Central memory CD8-positive, alpha-beta T cell (primary cell): ENCODE results near the gene CARM1.
"Not testable (repeated sequence)": the region's sequence is repeated elsewhere in the genome, so short reads cannot be mapped to it uniquely, and the experiment has no call there.

Source experiments
- ATAC-seq: fragments of 150-1000 bp; cut with Tn5 transposase; replicated peaks from 2 replicates; pipeline ENCODE4 v1.10.0; 2022; ENCODE audit warnings: mild to moderate bottlenecking, moderate FRiP score, moderate number of reproducible peaks; ENCODE audit not compliant: poor library complexity, severe bottlenecking; ENCODE audit errors: extremely low read depth
- DNase-seq, 2 donors: peaks; one replicate each; pipeline ENCODE4 v3.0.0; 2021; ENCODE audit warnings: low spot score in 2 of 2
- H3K27ac Mint-ChIP-seq: one replicate; pipeline ENCODE4 v1.8.0; 2022; ENCODE audit warnings: low read depth, mild to moderate bottlenecking, moderate library complexity, mixed read lengths
- H3K27me3 Mint-ChIP-seq: one replicate; pipeline ENCODE4 v1.8.0; 2022; ENCODE audit warnings: mixed read lengths
- H3K36me3 Mint-ChIP-seq: one replicate; pipeline ENCODE4 v1.8.0; 2022; ENCODE audit warnings: mild to moderate bottlenecking, moderate library complexity, mixed read lengths; ENCODE audit not compliant: insufficient read depth
- H3K4me1 Mint-ChIP-seq: one replicate; pipeline ENCODE4 v1.8.0; 2022; ENCODE audit warnings: mixed read lengths
- H3K4me3 Mint-ChIP-seq: one replicate; pipeline ENCODE4 v1.8.0; 2022; ENCODE audit warnings: mild to moderate bottlenecking, moderate library complexity, mixed read lengths
- H3K9me3 Mint-ChIP-seq: one replicate; pipeline ENCODE4 v1.8.0; 2022; ENCODE audit warnings: mixed read lengths

The CARM1 gene

GRCh38 chr19:10854350-10855089 is 16.8 kb upstream of the CARM1 start:
- Mint-ChIP-seq H3K4me3 (no peak overlapping the region), H3K27me3 (no peaks in the 10 kb centered on the region), H3K9me3 (no peaks in the 10 kb centered on the region), H3K4me1 (peaks cover 5% of the 10 kb centered on the region), H3K27ac (no peak overlapping the region), H3K36me3 (peaks cover 3% of the 10 kb centered on the region)
- no peak for DNase-seq
- no peak for ATAC-seq

DNA sequence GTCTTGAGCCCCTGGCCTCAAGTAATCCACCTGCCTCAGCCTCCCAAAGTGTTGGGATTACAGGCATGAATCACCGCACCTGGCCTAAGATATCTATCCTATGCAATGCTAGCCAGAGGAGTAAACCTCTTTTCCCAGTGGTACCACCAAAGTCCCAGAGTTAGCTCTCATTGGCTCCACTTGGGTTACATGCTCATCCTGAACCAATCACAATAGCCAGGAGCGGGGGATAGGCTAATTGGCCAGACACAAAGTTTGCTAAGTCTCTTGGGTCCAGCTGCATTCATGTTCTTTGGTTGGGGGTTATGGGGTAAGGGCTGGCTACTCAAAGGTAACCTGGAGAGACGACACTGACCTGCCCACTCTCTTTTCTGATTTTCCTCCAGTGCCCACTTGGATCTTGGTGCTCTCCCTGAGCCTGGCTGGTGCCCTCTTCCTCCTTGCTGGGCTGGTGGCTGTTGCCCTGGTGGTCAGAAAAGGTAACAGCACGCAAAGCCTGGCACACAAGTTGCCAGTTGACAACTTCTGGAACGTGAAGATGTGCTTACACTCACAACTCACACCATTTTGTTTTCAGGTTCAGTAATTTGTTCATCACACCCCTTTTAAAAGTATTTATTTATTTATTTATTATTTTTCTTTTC is 15.4 kb upstream of the CARM1 start:
- Mint-ChIP-seq H3K4me1 (peaks cover 5% of the 10 kb centered on the region), H3K36me3 (peaks cover 3% of the 10 kb centered on the region), H3K27ac (no peak overlapping the region), H3K27me3 (no peaks in the 10 kb centered on the region), H3K4me3 (no peak overlapping the region), H3K9me3 (no peaks in the 10 kb centered on the region)
- DNase-seq (no peak), ATAC-seq (no peak)

DNA sequence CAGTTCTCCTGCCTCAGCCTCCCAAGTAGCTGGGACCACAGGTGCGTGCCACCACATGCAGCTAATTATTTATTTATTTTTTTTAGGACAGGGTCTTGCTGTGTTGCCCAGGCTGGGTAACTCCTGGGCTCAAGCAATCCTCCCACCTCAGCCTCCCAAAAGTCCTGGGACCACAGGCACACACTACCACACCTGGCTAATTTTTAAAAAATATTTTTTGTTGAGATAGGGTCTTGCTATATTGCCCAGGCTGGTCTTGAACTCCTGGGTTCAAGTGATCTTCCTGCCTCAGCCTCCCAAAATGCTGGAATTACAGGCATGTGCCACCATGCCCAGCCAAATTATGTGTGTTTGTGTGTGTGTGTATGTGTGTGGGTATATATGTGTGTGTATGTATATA is 14.5 kb upstream of the CARM1 start:
- H3K36me3 Mint-ChIP-seq, H3K4me1 Mint-ChIP-seq, DNase-seq, ATAC-seq, H3K4me3 Mint-ChIP-seq, H3K9me3 Mint-ChIP-seq, H3K27ac Mint-ChIP-seq, H3K27me3 Mint-ChIP-seq: not testable (repeated sequence)

DNA sequence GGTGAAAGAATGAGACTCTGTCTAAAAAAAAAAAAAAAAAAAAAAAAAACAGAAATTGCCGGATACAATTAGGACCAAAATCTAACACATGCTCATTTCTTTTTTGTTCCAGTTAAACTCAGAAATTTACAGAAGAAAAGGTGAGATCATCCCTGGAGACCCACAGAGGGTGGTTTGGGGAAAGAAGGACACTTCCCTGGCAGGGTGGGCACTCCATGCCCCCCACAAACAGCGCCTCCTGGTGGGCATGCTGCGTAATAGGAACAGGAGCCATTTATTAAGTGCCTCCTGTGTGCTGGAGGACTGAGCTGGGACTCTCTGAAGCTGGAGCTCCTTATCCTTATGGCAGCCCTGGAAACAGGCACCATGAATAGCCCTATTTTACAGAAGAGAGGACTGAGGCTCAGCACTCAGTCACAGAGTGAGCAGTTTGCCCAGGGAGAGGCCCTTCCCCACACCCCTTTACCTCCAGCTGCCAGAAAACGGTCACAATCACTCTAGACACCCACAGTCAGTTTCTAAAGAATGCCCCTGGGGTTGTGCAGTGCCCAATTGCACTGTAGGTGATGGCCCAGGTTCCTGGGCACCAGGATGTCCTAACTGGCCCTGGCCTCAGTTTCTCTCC is 13.0 kb upstream of the CARM1 start:
- peaks cover 11% of the 10 kb centered on the region for H3K4me1 Mint-ChIP-seq
- H3K4me3 Mint-ChIP-seq, result no peak overlapping the region
- H3K9me3 Mint-ChIP-seq, result no peaks in the 10 kb centered on the region
- peaks cover 3% of the 10 kb centered on the region for H3K36me3 Mint-ChIP-seq
- H3K27me3 Mint-ChIP-seq, result no peaks in the 10 kb centered on the region
- no peak overlapping the region for H3K27ac Mint-ChIP-seq
- ATAC-seq (no peak), DNase-seq (no peak)

DNA sequence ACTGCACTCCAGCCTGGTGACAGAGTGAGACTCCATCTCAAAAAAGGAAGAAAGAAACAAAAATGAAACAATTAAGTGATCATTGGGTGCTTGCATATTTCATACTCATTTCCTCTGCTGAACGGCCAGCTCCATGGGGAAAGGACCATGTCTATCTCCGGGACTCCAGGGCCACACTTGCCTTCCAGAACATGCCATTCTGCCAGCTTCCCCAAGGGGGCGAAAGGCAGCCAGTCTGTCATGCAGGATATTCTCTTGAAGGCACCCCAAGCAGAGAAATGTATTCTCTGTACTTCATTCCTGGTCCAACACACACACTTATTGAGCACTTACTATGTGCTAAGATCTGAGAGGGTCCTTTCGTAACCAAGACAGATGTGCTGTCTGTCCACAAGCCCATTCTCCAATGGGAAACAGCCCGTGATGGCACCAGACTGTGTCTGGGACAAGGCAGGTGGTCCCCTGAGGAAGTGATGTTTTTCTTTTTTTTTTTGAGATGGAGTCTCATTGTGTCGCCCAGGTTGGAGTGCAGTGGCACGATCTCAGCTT is 10.2 kb upstream of the CARM1 start:
- H3K9me3 Mint-ChIP-seq, result no peaks in the 10 kb centered on the region
- DNase-seq, result no peak
- peaks cover 20% of the 10 kb centered on the region for H3K4me1 Mint-ChIP-seq
- ATAC-seq, result no peak
- no peak overlapping the region for H3K4me3 Mint-ChIP-seq
- H3K27ac Mint-ChIP-seq, result no peak overlapping the region
- H3K36me3 Mint-ChIP-seq, result peaks cover 3% of the 10 kb centered on the region
- no peaks in the 10 kb centered on the region for H3K27me3 Mint-ChIP-seq

GRCh38 chr19:10862561-10863106 is 8.7 kb upstream of the CARM1 start:
- peak overlapping the region; percentile 39 for H3K4me3 Mint-ChIP-seq
- peaks cover 20% of the 10 kb centered on the region for H3K4me1 Mint-ChIP-seq
- H3K27me3 Mint-ChIP-seq, result no peaks in the 10 kb centered on the region
- DNase-seq, result no peak
- ATAC-seq, result no peak
- H3K9me3 Mint-ChIP-seq, result no peaks in the 10 kb centered on the region
- H3K36me3 Mint-ChIP-seq, result peaks cover 3% of the 10 kb centered on the region
- H3K27ac Mint-ChIP-seq, result no peak overlapping the region

DNA sequence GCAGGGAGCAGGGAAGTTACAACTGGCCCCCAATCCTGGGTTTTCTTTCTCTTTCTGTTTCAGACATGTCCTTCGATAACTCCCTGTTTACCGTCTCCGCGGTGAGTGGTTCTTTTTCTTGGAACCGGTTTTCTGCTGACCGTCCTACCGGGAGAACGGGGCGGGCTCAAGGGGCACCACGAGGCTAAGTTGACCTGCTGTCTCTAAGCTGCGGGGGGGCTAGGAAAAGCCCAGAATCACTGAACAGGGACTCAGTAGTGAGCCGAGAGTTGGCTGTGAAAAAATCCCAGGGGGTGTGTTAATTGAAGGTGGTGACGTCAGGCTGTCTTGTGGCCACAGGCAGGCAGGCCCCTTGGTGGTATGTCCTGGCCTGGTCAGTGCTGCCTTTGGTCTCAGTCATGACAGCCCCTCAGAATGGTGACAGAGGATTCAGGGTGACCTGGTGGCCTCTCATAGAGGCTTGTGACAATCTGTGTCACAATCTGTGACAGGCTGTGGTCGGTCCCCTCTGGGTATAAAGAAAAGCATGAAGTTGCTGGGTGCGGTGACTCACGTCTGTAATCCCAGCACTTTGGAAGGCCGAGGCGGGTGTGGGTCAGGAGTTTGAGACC is 8.1 kb upstream of the CARM1 start:
- Mint-ChIP-seq H3K9me3 (no peaks in the 10 kb centered on the region), H3K36me3 (peaks cover 3% of the 10 kb centered on the region), H3K27ac (no peak overlapping the region), H3K27me3 (no peaks in the 10 kb centered on the region), H3K4me1 (peaks cover 18% of the 10 kb centered on the region), H3K4me3 (peak overlapping the region; percentile 39)
- ATAC-seq, result no peak
- no peak for DNase-seq

DNA sequence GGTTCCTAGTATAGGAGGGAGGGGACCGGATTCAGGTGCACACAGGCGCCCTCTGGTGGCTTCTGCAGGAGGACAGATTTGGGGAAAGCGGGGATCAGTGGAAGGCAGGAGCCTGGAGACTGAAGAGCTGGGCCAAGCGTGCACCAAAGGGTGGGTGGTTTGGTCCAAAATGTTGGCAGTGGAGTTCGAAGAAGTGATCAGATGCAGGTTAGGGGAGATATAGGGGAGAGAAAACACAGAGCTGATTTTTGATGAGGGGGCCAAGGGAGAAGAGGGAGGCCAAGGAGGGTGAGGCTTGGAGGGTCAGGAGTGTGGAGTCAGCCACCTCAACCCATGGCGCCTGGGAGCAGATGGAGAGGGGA is 6.8 kb upstream of the CARM1 start:
- Mint-ChIP-seq H3K27ac (peak overlapping the region; percentile 5), H3K36me3 (no peaks in the 10 kb centered on the region), H3K4me1 (peaks cover 15% of the 10 kb centered on the region)

GRCh38 chr19:10866495-10866894 is 4.9 kb upstream of the CARM1 start:
- H3K36me3 Mint-ChIP-seq, result no peaks in the 10 kb centered on the region
- H3K27me3 Mint-ChIP-seq, result no peaks in the 10 kb centered on the region
- H3K27ac Mint-ChIP-seq, result no peak overlapping the region
- no peaks in the 10 kb centered on the region for H3K9me3 Mint-ChIP-seq
- no peak overlapping the region for H3K4me3 Mint-ChIP-seq
- DNase-seq (no peak), ATAC-seq (no peak)
- peaks cover 22% of the 10 kb centered on the region for H3K4me1 Mint-ChIP-seq

More for the DNA sequence above, 6.8 kb upstream of the CARM1 start:
- ATAC-seq (peak; percentile 81), DNase-seq (peak; percentile 55 to 72)
- Mint-ChIP-seq H3K9me3 (no peaks in the 10 kb centered on the region), H3K4me3 (no peak overlapping the region), H3K27me3 (no peaks in the 10 kb centered on the region)

DNA sequence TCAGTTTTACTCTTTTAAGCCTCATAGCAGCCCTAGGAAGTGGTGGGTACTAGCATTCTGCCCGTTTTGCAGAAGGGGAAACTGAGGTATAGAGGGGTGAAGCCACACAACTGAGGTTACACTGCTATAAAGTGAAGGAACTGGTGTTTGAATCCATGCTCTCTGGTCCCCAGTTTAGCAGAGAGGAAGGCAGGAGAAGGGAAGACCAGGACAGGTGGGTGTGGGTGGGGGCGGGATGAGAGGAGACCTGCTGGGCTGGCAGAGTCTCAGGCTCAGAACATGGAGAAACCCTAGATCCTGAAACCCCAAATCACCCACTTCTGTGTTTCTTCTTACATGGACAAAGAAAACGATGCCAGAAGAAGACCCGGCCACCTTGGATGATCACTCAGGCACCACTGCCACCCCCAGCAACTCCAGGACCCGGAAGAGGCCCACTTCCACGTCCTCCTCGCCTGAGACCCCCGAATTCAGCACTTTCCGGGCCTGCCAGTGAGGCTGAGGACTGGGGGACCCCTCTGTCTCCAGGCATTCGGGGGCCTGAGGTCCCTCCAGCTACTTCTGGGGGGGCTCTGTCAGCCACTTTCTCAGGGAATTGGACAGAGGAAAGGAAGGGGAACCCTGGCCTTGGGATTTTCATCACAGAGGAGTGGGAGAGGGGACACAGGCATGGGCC is 2.3 kb upstream of the CARM1 start:
- ATAC-seq (no peak), DNase-seq (no peak)
- Mint-ChIP-seq H3K4me1 (peaks cover 22% of the 10 kb centered on the region), H3K27ac (peak overlapping the region; percentile 88), H3K4me3 (peak overlapping the region; percentile 21), H3K36me3 (peaks cover 11% of the 10 kb centered on the region), H3K9me3 (no peaks in the 10 kb centered on the region), H3K27me3 (no peaks in the 10 kb centered on the region)

- not testable (repeated sequence) for H3K9me3 Mint-ChIP-seq, DNase-seq, ATAC-seq, H3K27me3 Mint-ChIP-seq
- Mint-ChIP-seq H3K4me1 (peaks cover 14% of the 10 kb centered on the region), H3K27ac (peak overlapping the region; percentile 88), H3K36me3 (peaks cover 11% of the 10 kb centered on the region), H3K4me3 (peak overlapping the region; percentile 70)
Observed at GRCh38 chr19:10869872-10870311, 1.5 kb upstream of the CARM1 start.

DNA sequence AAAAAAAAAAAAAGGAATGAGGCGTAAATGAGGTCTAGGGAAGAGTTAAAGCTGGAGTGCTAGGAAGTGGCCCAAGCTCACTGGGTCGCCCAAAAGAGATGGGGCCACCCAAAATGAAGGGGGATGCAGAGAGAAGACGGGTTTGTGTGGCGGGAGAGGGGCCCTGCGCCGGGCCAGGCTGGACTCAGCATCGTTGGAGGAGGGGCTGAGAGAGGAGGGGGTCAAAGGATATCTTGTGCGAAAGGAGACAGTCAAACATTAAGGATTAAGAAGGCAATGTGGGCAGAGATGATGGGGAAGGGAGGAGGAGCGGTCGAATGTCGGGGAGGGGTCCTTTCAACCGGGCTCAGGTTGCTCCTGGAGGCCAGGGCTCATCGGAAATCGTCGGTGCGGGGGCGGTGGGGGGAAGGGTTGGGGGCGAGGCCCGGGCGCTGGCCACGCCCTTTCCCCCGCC is 825 bp upstream of the CARM1 start:
- H3K36me3 Mint-ChIP-seq, result peaks cover 11% of the 10 kb centered on the region

More for the DNA sequence above, 825 bp upstream of the CARM1 start:
- Mint-ChIP-seq H3K27ac (peak overlapping the region; percentile 88), H3K4me1 (peaks cover 14% of the 10 kb centered on the region), H3K27me3 (no peaks in the 10 kb centered on the region), H3K4me3 (peak overlapping the region; percentile 70), H3K9me3 (no peaks in the 10 kb centered on the region)
- DNase-seq, result no peak
- no peak for ATAC-seq
